ENCODE data around the gene TTF2.

GRCh38 chr1:117087686-117088085, 27.6 kb downstream of the TTF2 start:
- TF ChIP-seq EZH2phosphoT487 (conservative IDR thresholded peaks at IDR 0.05; ENCODE audit: low read length) (no peak), CTCF (IDR thresholded peaks at IDR 0.05; ENCODE audit: insufficient read depth, low read length, poor library complexity, severe bottlenecking) (no peak)
